HG02885 (cell line): ENCODE results near the gene SRM.
A peak's percentile ranks its signal among the peaks of the same experiment; 100 is the strongest.
"Not testable (repeated sequence)": the region's sequence is repeated elsewhere in the genome, so short reads cannot be mapped to it uniquely, and the experiment has no call there.

Experiments used
- ATAC-seq: cut with Tn5 transposase; IDR thresholded peaks from one replicate; pipeline ENCODE4 v1.9.1; 2021; ENCODE audit warnings: mild to moderate bottlenecking; ENCODE audit not compliant: unreplicated experiment, poor library complexity

SRM gene

GRCh38 chr1:11067716-11068599 lies 8.1 kb upstream of the SRM start:
- no peak for ATAC-seq

GRCh38 chr1:11065796-11066195 lies 6.0 kb upstream of the SRM start:
- ATAC-seq: no peak

- no peak for ATAC-seq
These were observed 5.1 kb upstream of the SRM start for GRCh38 chr1:11064942-11065341.

GRCh38 chr1:11063937-11064537 lies 4.2 kb upstream of the SRM start:
- ATAC-seq: not testable (repeated sequence)

GRCh38 chr1:11062965-11063401 lies 3.2 kb upstream of the SRM start:
- peak; percentile 29 for ATAC-seq

- no peak for ATAC-seq
These were observed 2.0 kb upstream of the SRM start for GRCh38 chr1:11061652-11062365.

GRCh38 chr1:11059155-11059967 lies 457 bp downstream of the SRM start:
- peak; percentile 0 for ATAC-seq

- ATAC-seq: no peak
These were observed 1.1 kb downstream of the SRM start for GRCh38 chr1:11058595-11059154.

- no peak for ATAC-seq
These were observed 1.8 kb downstream of the SRM start for GRCh38 chr1:11058026-11058425.

- no peak for ATAC-seq
These were observed 2.3 kb downstream of the SRM start for GRCh38 chr1:11057477-11057876.

- no peak for ATAC-seq
These were observed 3.3 kb downstream of the SRM start for GRCh38 chr1:11056504-11056903.

GRCh38 chr1:11055676-11056075 lies 4.1 kb downstream of the SRM start:
- no peak for ATAC-seq

GRCh38 chr1:11054666-11055065 lies 5.2 kb downstream of the SRM start:
- ATAC-seq: no peak

- ATAC-seq: no peak
These were observed 5.6 kb downstream of the SRM start for GRCh38 chr1:11054181-11054580.

- no peak for ATAC-seq
These were observed 6.1 kb downstream of the SRM start for GRCh38 chr1:11053758-11054137.

- no peak for ATAC-seq
These were observed 6.7 kb downstream of the SRM start for GRCh38 chr1:11052839-11053757.

GRCh38 chr1:11051781-11052511 lies 7.9 kb downstream of the SRM start:
- no peak for ATAC-seq

GRCh38 chr1:11051121-11051520 lies 8.7 kb downstream of the SRM start:
- ATAC-seq: not testable (repeated sequence)
